ENCODE data around the gene SUMO2.

SUMO2 gene

DNA sequence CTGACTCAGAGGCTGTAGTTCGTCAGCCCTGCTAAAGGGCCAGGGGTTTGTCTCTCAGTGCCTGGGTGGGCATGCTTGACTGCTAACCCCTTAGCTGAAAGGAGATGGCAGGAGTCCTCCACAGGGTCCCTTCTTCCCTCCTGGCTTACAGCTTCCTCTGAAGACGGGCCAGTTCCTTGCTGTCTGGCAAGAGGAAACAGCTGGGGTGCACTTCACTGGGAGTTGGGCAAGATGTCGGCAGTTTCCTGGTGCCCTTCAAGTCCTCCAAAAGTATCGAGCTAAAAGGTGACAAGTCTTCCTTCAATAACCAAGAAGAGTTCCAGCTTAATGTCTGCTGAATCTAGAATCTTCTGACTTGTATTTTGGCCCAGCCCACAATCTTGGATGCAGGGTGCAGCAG is 46.1 kb upstream of the SUMO2 start:
- H3K36me3 ChIP-seq (ENCODE audit: insufficient read depth, low read length) = peaks cover 91% of the 10 kb centered on the region
- no peaks in the 10 kb centered on the region for H4K20me1 ChIP-seq (ENCODE audit: insufficient read depth, low read length)
- H3K4me1 ChIP-seq (ENCODE audit: insufficient read depth, low read length, severe bottlenecking) = no peaks in the 10 kb centered on the region
- H3K9me2 ChIP-seq (ENCODE audit: low read depth, low read length) = no peaks in the 10 kb centered on the region
- H3K4me3 ChIP-seq (ENCODE audit: low read depth, low read length, poor library complexity, severe bottlenecking) = no peak overlapping the region
- H3K9me3 ChIP-seq (ENCODE audit: low read length) = no peaks in the 10 kb centered on the region
- TF ChIP-seq, protein P1, sequence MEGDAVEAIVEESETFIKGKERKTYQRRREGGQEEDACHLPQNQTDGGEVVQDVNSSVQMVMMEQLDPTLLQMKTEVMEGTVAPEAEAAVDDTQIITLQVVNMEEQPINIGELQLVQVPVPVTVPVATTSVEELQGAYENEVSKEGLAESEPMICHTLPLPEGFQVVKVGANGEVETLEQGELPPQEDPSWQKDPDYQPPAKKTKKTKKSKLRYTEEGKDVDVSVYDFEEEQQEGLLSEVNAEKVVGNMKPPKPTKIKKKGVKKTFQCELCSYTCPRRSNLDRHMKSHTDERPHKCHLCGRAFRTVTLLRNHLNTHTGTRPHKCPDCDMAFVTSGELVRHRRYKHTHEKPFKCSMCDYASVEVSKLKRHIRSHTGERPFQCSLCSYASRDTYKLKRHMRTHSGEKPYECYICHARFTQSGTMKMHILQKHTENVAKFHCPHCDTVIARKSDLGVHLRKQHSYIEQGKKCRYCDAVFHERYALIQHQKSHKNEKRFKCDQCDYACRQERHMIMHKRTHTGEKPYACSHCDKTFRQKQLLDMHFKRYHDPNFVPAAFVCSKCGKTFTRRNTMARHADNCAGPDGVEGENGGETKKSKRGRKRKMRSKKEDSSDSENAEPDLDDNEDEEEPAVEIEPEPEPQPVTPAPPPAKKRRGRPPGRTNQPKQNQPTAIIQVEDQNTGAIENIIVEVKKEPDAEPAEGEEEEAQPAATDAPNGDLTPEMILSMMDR (IDR thresholded peaks at IDR 0.05; ENCODE audit: low read length) = no peak
- TF ChIP-seq EZH2 (IDR thresholded peaks at IDR 0.05; ENCODE audit: borderline replicate concordance, low read length) = no peak
- H3K27me3 ChIP-seq (ENCODE audit: insufficient read depth, low read length) = no peaks in the 10 kb centered on the region
- no peaks in the 10 kb centered on the region for H3F3A ChIP-seq (ENCODE audit: insufficient read depth, low read length)
- no peak overlapping the region for H3K9ac ChIP-seq (ENCODE audit: low read length)
- no peaks in the 10 kb centered on the region for H3K79me2 ChIP-seq (ENCODE audit: insufficient read depth, low read length)
- H3K27ac ChIP-seq (ENCODE audit: low read depth, low read length, poor library complexity, severe bottlenecking) = no peak overlapping the region
- H2AFZ ChIP-seq (ENCODE audit: low read length) = no peak overlapping the region
- H3K4me2 ChIP-seq (ENCODE audit: low read length) = no peak overlapping the region

DNA sequence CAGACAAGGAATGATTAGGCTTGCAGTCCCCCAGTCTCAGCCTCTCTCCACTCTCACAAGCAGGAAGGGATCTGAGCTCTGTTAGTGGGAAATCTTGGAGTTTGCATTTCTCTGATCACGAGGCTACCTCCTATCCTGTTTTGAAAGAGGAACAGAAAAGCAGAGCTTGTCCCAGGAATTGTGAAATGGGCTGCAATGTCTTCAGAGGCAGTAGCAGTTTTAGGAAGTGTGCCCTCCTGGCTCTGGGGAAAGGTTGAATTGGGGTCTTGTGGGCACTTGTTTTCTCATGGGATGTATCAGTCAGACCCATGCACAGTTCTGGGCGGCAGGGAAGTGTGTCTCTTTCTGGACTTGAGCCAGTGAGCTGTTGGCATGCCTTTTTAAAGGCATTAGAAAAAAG is 45.5 kb upstream of the SUMO2 start:
- H3K36me3 ChIP-seq (ENCODE audit: insufficient read depth, low read length) = peaks cover 89% of the 10 kb centered on the region
- H3K27ac ChIP-seq (ENCODE audit: low read depth, low read length, poor library complexity, severe bottlenecking) = no peak overlapping the region
- no peaks in the 10 kb centered on the region for H3K9me2 ChIP-seq (ENCODE audit: low read depth, low read length)
- H3K27me3 ChIP-seq (ENCODE audit: insufficient read depth, low read length) = no peaks in the 10 kb centered on the region
- H3K9me3 ChIP-seq (ENCODE audit: low read length) = no peaks in the 10 kb centered on the region
- no peak for TF ChIP-seq EZH2 (IDR thresholded peaks at IDR 0.05; ENCODE audit: borderline replicate concordance, low read length)
- TF ChIP-seq, protein P1 (IDR thresholded peaks at IDR 0.05; ENCODE audit: low read length) = no peak
- no peaks in the 10 kb centered on the region for H3F3A ChIP-seq (ENCODE audit: insufficient read depth, low read length)
- H3K79me2 ChIP-seq (ENCODE audit: insufficient read depth, low read length) = no peaks in the 10 kb centered on the region
- H3K4me3 ChIP-seq (ENCODE audit: low read depth, low read length, poor library complexity, severe bottlenecking) = no peak overlapping the region
- no peak overlapping the region for H2AFZ ChIP-seq (ENCODE audit: low read length)
- no peaks in the 10 kb centered on the region for H3K4me1 ChIP-seq (ENCODE audit: insufficient read depth, low read length, severe bottlenecking)
- no peak overlapping the region for H3K9ac ChIP-seq (ENCODE audit: low read length)
- H4K20me1 ChIP-seq (ENCODE audit: insufficient read depth, low read length) = no peaks in the 10 kb centered on the region
- no peak overlapping the region for H3K4me2 ChIP-seq (ENCODE audit: low read length)

GRCh38 chr17:75227729-75228128 is 45.0 kb upstream of the SUMO2 start:
- Histone ChIP-seq H3F3A (ENCODE audit: insufficient read depth, low read length) (no peaks in the 10 kb centered on the region), H3K9me3 (ENCODE audit: low read length) (no peaks in the 10 kb centered on the region), H3K4me1 (ENCODE audit: insufficient read depth, low read length, severe bottlenecking) (no peaks in the 10 kb centered on the region), H2AFZ (ENCODE audit: low read length) (no peak overlapping the region), H3K79me2 (ENCODE audit: insufficient read depth, low read length) (no peaks in the 10 kb centered on the region), H3K36me3 (ENCODE audit: insufficient read depth, low read length) (peaks cover 87% of the 10 kb centered on the region), H3K9me2 (ENCODE audit: low read depth, low read length) (no peaks in the 10 kb centered on the region), H3K27me3 (ENCODE audit: insufficient read depth, low read length) (no peaks in the 10 kb centered on the region), H4K20me1 (ENCODE audit: insufficient read depth, low read length) (no peaks in the 10 kb centered on the region), H3K4me3 (ENCODE audit: low read depth, low read length, poor library complexity, severe bottlenecking) (no peak overlapping the region), H3K4me2 (ENCODE audit: low read length) (no peak overlapping the region), H3K27ac (ENCODE audit: low read depth, low read length, poor library complexity, severe bottlenecking) (no peak overlapping the region), H3K9ac (ENCODE audit: low read length) (no peak overlapping the region)
- TF ChIP-seq EZH2 (IDR thresholded peaks at IDR 0.05; ENCODE audit: borderline replicate concordance, low read length) = no peak
- TF ChIP-seq, protein P1 (IDR thresholded peaks at IDR 0.05; ENCODE audit: low read length) = no peak

Data from OCI-LY1 (cell line).